Activated CD4-positive, alpha-beta T cell treated with anti-CD3 and anti-CD28 coated beads, Interleukin-2, amount 10 ng/mL, durations not matched to agents 24 days and 14 days (primary cell): ENCODE measurements around the gene DGKG. TPM values are rescaled to one million over a fixed set of nuclear protein-coding genes. Genes with fewer than 3 reads are reported as not detected.

Experiments
- DNase-seq: peaks from one replicate; pipeline ENCODE4 v3.0.0; 2022
- H3K27ac Mint-ChIP-seq: one replicate; pipeline ENCODE4 v1.8.0; 2022; ENCODE audit warnings: mild to moderate bottlenecking, mixed read lengths
- H3K27me3 Mint-ChIP-seq: one replicate; pipeline ENCODE4 v1.8.0; 2022; ENCODE audit warnings: mixed read lengths
- H3K36me3 Mint-ChIP-seq: one replicate; pipeline ENCODE4 v1.8.0; 2022; ENCODE audit warnings: low read depth, mild to moderate bottlenecking, mixed read lengths
- H3K4me1 Mint-ChIP-seq: one replicate; pipeline ENCODE4 v1.8.0; 2021; ENCODE audit warnings: mixed read lengths
- H3K4me3 Mint-ChIP-seq: one replicate; pipeline ENCODE4 v1.8.0; 2022; ENCODE audit warnings: mild to moderate bottlenecking, moderate library complexity, mixed read lengths
- H3K9me3 Mint-ChIP-seq: one replicate; pipeline ENCODE4 v1.8.0; 2021; ENCODE audit warnings: mixed read lengths
- intact Hi-C: fragments of 100-400 bp; cut with micrococcal nuclease; formaldehyde crosslinking; loops from one replicate; pipeline ENCODE4 v1.15.1; 2023
- total RNA-seq: library from RNA; stranded (reverse); gene quantifications from 2 replicates; pipeline ENCODE4 v1.2.3, GENCODE V29; 2022

The DGKG gene
- total RNA-seq, 1 donor from 2014 or later = 0.28 TPM

DNA sequence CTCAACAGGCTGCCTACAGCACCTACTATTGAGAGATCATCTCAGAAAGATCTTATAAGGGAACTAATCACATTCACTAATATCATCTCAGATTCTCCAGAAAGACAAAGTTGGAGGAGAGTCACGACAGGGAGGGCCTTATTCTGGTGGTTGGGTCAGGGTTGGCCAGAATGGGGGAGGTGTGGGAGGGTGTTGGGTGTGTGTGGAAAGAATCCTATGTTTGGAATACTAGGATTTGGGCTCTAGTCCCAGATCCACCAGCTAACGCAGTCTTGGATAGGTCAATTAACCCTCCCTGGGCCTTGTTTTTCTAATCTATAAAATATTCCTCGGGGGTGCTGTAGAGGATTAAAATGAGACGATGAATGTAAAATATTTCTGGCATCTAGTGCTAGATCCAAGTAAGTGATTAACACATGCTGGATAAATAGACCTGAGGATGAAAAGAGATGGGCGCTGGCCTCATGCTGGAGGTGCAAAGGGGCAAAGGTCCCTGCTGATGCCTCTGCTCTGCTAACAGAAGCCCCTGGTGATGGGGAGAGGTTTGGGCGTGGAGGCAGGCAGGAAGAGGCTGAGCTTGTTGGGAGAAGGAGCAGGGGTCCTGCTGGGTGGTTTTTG lies 185.6 kb downstream of the DGKG start:
- H3K36me3 Mint-ChIP-seq = no peaks in the 10 kb centered on the region
- intact Hi-C loops = no loop called here

GRCh38 chr3:186173224-186173815 lies 188.7 kb downstream of the DGKG start:
- Mint-ChIP-seq H3K27me3 (peaks cover 8% of the 10 kb centered on the region), H3K27ac (no peak overlapping the region), H3K9me3 (no peaks in the 10 kb centered on the region), H3K4me1 (no peaks in the 10 kb centered on the region), H3K4me3 (no peak overlapping the region), H3K36me3 (no peaks in the 10 kb centered on the region)
- DNase-seq = no peak
- intact Hi-C loops = no loop called here

More for the DNA sequence above, 185.6 kb downstream of the DGKG start:
- Mint-ChIP-seq H3K4me1 (no peaks in the 10 kb centered on the region), H3K4me3 (no peak overlapping the region), H3K27ac (no peak overlapping the region), H3K9me3 (no peaks in the 10 kb centered on the region), H3K27me3 (peaks cover 8% of the 10 kb centered on the region)
- DNase-seq = no peak

- no peaks in the 10 kb centered on the region for H3K4me1 Mint-ChIP-seq
- no peak for DNase-seq
- H3K27ac Mint-ChIP-seq = no peak overlapping the region
- no peaks in the 10 kb centered on the region for H3K36me3 Mint-ChIP-seq
- H3K4me3 Mint-ChIP-seq = no peak overlapping the region
- peaks cover 6% of the 10 kb centered on the region for H3K9me3 Mint-ChIP-seq
- peaks cover 13% of the 10 kb centered on the region for H3K27me3 Mint-ChIP-seq
- intact Hi-C loops = no loop called here
Observed at GRCh38 chr3:186172353-186172752, 189.7 kb downstream of the DGKG start.

GRCh38 chr3:186171521-186171920 lies 190.5 kb downstream of the DGKG start:
- H3K27me3 Mint-ChIP-seq = peaks cover 15% of the 10 kb centered on the region
- H3K27ac Mint-ChIP-seq = no peak overlapping the region
- H3K4me1 Mint-ChIP-seq = no peaks in the 10 kb centered on the region
- DNase-seq = no peak
- H3K36me3 Mint-ChIP-seq = no peaks in the 10 kb centered on the region
- peaks cover 8% of the 10 kb centered on the region for H3K9me3 Mint-ChIP-seq
- no peak overlapping the region for H3K4me3 Mint-ChIP-seq
- intact Hi-C loops = no loop called here

DNA sequence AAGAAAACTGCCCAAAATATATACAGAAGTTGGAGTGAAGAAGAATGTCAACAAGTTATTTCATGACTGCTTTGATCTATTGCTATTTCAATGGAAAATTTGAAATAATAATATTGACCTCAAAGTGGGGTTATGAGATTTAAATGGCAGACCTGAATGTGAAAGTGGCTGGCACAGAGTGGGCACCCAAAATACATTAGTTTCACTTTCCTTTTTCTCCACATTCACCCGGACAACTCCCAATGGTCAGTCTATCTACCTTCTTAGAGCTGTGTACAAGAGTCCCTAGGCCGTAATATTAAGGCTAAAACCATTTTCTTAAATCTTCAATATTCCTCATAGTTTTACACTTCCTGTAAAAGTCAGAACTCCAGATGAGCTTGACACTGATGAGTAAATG lies 191.5 kb downstream of the DGKG start:
- DNase-seq = no peak
- peaks cover 20% of the 10 kb centered on the region for H3K27me3 Mint-ChIP-seq
- no peak overlapping the region for H3K4me3 Mint-ChIP-seq
- no peak overlapping the region for H3K27ac Mint-ChIP-seq
- H3K4me1 Mint-ChIP-seq = no peaks in the 10 kb centered on the region
- intact Hi-C loops = no loop called here
- H3K9me3 Mint-ChIP-seq = peaks cover 13% of the 10 kb centered on the region
- no peaks in the 10 kb centered on the region for H3K36me3 Mint-ChIP-seq

- Mint-ChIP-seq H3K27ac (no peak overlapping the region), H3K9me3 (peaks cover 13% of the 10 kb centered on the region)
Observed at GRCh38 chr3:186169379-186169778, 192.7 kb downstream of the DGKG start.

DNA sequence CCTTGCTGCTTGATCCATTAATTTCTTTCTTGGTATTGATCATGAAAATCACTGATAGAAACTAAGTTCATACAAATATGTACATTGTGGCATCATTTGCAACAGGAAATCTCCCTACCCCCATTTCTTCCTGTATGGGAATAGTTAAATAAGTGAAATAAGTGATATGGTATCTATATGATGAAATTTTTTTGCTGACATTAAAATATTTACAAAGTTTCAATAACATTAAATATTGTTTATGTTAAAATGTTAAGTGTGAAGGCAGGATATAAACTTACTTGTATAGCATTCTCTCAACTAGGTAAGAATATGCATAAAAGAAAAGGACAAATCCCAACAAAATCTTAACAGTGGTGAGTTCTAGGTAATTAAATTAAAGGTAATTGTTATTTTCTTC lies 193.1 kb downstream of the DGKG start:
- no peak for DNase-seq
- H3K36me3 Mint-ChIP-seq = no peaks in the 10 kb centered on the region
- H3K4me3 Mint-ChIP-seq = no peak overlapping the region
- H3K27me3 Mint-ChIP-seq = peaks cover 21% of the 10 kb centered on the region
- no peaks in the 10 kb centered on the region for H3K4me1 Mint-ChIP-seq
- peaks cover 13% of the 10 kb centered on the region for H3K9me3 Mint-ChIP-seq
- intact Hi-C loops = no loop called here
- no peak overlapping the region for H3K27ac Mint-ChIP-seq

More at GRCh38 chr3:186169379-186169778, 192.7 kb downstream of the DGKG start:
- H3K4me1 Mint-ChIP-seq = no peaks in the 10 kb centered on the region
- no peak overlapping the region for H3K4me3 Mint-ChIP-seq
- H3K36me3 Mint-ChIP-seq = no peaks in the 10 kb centered on the region
- H3K27me3 Mint-ChIP-seq = peaks cover 22% of the 10 kb centered on the region
- intact Hi-C loops = no loop called here
- no peak for DNase-seq

GRCh38 chr3:186167646-186168395 lies 194.2 kb downstream of the DGKG start:
- intact Hi-C loops = no loop called here
- DNase-seq = no peak
- Mint-ChIP-seq H3K9me3 (peaks cover 13% of the 10 kb centered on the region), H3K27ac (no peak overlapping the region), H3K4me1 (no peaks in the 10 kb centered on the region), H3K27me3 (peaks cover 31% of the 10 kb centered on the region), H3K4me3 (no peak overlapping the region), H3K36me3 (no peaks in the 10 kb centered on the region)

GRCh38 chr3:186166491-186167288 lies 195.3 kb downstream of the DGKG start:
- no peak overlapping the region for H3K4me3 Mint-ChIP-seq
- intact Hi-C loops = no loop called here
- no peaks in the 10 kb centered on the region for H3K36me3 Mint-ChIP-seq
- peaks cover 31% of the 10 kb centered on the region for H3K27me3 Mint-ChIP-seq
- H3K27ac Mint-ChIP-seq = no peak overlapping the region
- no peaks in the 10 kb centered on the region for H3K4me1 Mint-ChIP-seq
- DNase-seq = no peak
- H3K9me3 Mint-ChIP-seq = peaks cover 13% of the 10 kb centered on the region

GRCh38 chr3:186166036-186166435 lies 196.0 kb downstream of the DGKG start:
- Mint-ChIP-seq H3K36me3 (no peaks in the 10 kb centered on the region), H3K9me3 (peaks cover 13% of the 10 kb centered on the region), H3K4me1 (no peaks in the 10 kb centered on the region), H3K4me3 (no peak overlapping the region), H3K27me3 (peaks cover 31% of the 10 kb centered on the region), H3K27ac (no peak overlapping the region)
- DNase-seq = no peak
- intact Hi-C loops = no loop called here

- no peak overlapping the region for H3K27ac Mint-ChIP-seq
- H3K36me3 Mint-ChIP-seq = no peaks in the 10 kb centered on the region
- H3K4me1 Mint-ChIP-seq = no peaks in the 10 kb centered on the region
- peaks cover 37% of the 10 kb centered on the region for H3K27me3 Mint-ChIP-seq
- no peak for DNase-seq
- H3K9me3 Mint-ChIP-seq = peaks cover 13% of the 10 kb centered on the region
- no peak overlapping the region for H3K4me3 Mint-ChIP-seq
- intact Hi-C loops = no loop called here
Observed at GRCh38 chr3:186165331-186165730, 196.7 kb downstream of the DGKG start.

DNA sequence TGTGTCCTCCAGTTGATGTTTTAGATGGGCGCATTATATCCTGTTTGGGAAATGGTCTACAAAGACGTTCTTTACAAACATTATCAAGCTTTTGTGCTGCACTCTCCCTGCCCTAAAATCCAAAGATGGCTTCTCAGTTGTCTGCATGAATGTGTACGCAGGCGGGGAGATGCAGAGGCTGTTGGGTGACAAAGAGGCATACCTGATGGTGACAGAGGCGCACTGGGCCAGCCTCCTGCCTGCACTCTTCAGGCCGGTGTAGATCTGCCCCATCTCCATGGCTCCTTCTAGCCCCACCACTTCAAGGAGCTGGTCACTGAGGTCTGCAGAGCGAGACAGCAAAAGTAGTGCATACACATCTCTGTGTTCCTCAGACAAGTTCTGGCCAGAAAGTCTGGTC lies 197.3 kb downstream of the DGKG start:
- intact Hi-C loops = no loop called here
- no peak overlapping the region for H3K4me3 Mint-ChIP-seq

DNA sequence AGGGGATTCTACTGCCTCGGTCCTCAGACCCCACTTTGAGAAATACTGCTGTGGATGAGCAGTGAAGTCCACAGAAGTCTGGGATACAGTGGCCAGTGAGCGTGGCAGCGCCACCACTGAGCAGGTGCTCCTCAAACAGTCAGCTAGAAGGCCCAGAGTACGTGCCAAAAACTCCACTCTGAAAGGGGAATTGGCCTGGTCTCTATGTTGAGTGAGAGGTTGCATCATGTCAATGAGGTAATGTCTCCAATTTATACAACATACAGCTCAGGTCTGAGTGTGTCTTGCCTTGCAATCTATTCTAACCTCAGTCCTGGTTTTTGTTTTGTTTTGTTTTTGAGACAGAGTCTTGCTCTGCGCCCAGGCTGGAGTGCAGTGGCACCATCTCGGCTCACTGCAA lies 199.8 kb downstream of the DGKG start:
- intact Hi-C loops = no loop called here
- H3K4me3 Mint-ChIP-seq = no peak overlapping the region
- H3K27me3 Mint-ChIP-seq = peaks cover 39% of the 10 kb centered on the region
- H3K36me3 Mint-ChIP-seq = no peaks in the 10 kb centered on the region
- DNase-seq = no peak
- peaks cover 7% of the 10 kb centered on the region for H3K9me3 Mint-ChIP-seq
- no peaks in the 10 kb centered on the region for H3K4me1 Mint-ChIP-seq
- no peak overlapping the region for H3K27ac Mint-ChIP-seq

More for the DNA sequence above, 197.3 kb downstream of the DGKG start:
- DNase-seq = no peak
- H3K36me3 Mint-ChIP-seq = no peaks in the 10 kb centered on the region
- H3K27me3 Mint-ChIP-seq = peaks cover 42% of the 10 kb centered on the region
- H3K9me3 Mint-ChIP-seq = peaks cover 13% of the 10 kb centered on the region
- no peak overlapping the region for H3K27ac Mint-ChIP-seq
- no peaks in the 10 kb centered on the region for H3K4me1 Mint-ChIP-seq
